Kidney epithelial cell (primary cell): Measurements from ENCODE around the gene SERTAD3. TPM values are rescaled to one million over a fixed set of nuclear protein-coding genes. Genes with fewer than 3 reads are reported as not detected.
A peak's percentile ranks its signal among the peaks of the same experiment; 100 is the strongest.
"Not testable (repeated sequence)": the region's sequence is repeated elsewhere in the genome, so short reads cannot be mapped to it uniquely, and the experiment has no call there.

Experiments used
- DNase-seq: peaks from one replicate; pipeline ENCODE4 v3.0.0-alpha.2; 2010; ENCODE audit warnings: low read depth
- H3K27me3 ChIP-seq: 2 replicates; pipeline ENCODE4 v1.6.0; 2011; ENCODE audit warnings: low read length; ENCODE audit not compliant: control insufficient read depth, insufficient read depth
- H3K36me3 ChIP-seq: 2 replicates; pipeline ENCODE4 v1.5.1; 2011; ENCODE audit warnings: low read length; ENCODE audit not compliant: control insufficient read depth, insufficient read depth
- H3K4me3 ChIP-seq: 2 replicates; pipeline ENCODE4 v1.5.1; 2011; ENCODE audit warnings: low read depth, mild to moderate bottlenecking, control low read depth, low read length
- CTCF ChIP-seq: IDR thresholded peaks from 2 replicates; pipeline ENCODE4 v1.5.1; 2011; ENCODE audit warnings: mild to moderate bottlenecking, moderate library complexity, low read length, control low read depth, inconsistent platforms; ENCODE audit not compliant: insufficient read depth, poor library complexity, severe bottlenecking
- total RNA-seq: library from RNA; depleted of rRNA; stranded (reverse); fragments of >200 nt; gene quantifications from 2 replicates; pipeline ENCODE4 v1.2.3, GENCODE V29; 2015

The SERTAD3 gene
- total RNA-seq, 1 donor from 2014 or later: 11.4 TPM

- H3K36me3 ChIP-seq: no peaks in the 10 kb centered on the region
- no peak overlapping the region for H3K4me3 ChIP-seq
- no peak for DNase-seq
- H3K27me3 ChIP-seq: no peaks in the 10 kb centered on the region
- TF ChIP-seq CTCF: no peak
These were observed 34.1 kb downstream of the SERTAD3 start for GRCh38 chr19:40410030-40410389.

GRCh38 chr19:40408598-40408925 lies 35.6 kb downstream of the SERTAD3 start:
- H3K27me3 ChIP-seq, DNase-seq, H3K36me3 ChIP-seq, H3K4me3 ChIP-seq: not testable (repeated sequence)

GRCh38 chr19:40407714-40408597 lies 36.2 kb downstream of the SERTAD3 start:
- TF ChIP-seq CTCF: no peak
- no peak for DNase-seq
- Histone ChIP-seq H3K27me3 (no peaks in the 10 kb centered on the region), H3K36me3 (no peaks in the 10 kb centered on the region), H3K4me3 (no peak overlapping the region)

- no peak for TF ChIP-seq CTCF
- Histone ChIP-seq H3K36me3 (no peaks in the 10 kb centered on the region), H3K4me3 (peak overlapping the region; percentile 46), H3K27me3 (peaks cover 3% of the 10 kb centered on the region)
- DNase-seq: peak; percentile 74
These were observed 40.7 kb downstream of the SERTAD3 start for GRCh38 chr19:40403262-40403984.

- no peak for DNase-seq
- no peak for TF ChIP-seq CTCF
- Histone ChIP-seq H3K27me3 (peaks cover 13% of the 10 kb centered on the region), H3K4me3 (no peak overlapping the region), H3K36me3 (no peaks in the 10 kb centered on the region)
These were observed 43.6 kb downstream of the SERTAD3 start for GRCh38 chr19:40400559-40400958.

GRCh38 chr19:40398417-40399131 lies 45.6 kb downstream of the SERTAD3 start:
- H3K36me3 ChIP-seq: no peaks in the 10 kb centered on the region
- no peak for TF ChIP-seq CTCF
- DNase-seq: peak; percentile 19
- H3K4me3 ChIP-seq: no peak overlapping the region
- H3K27me3 ChIP-seq: peaks cover 20% of the 10 kb centered on the region
